ENCODE measurements around the gene CDKL5.

Gene CDKL5

DNA sequence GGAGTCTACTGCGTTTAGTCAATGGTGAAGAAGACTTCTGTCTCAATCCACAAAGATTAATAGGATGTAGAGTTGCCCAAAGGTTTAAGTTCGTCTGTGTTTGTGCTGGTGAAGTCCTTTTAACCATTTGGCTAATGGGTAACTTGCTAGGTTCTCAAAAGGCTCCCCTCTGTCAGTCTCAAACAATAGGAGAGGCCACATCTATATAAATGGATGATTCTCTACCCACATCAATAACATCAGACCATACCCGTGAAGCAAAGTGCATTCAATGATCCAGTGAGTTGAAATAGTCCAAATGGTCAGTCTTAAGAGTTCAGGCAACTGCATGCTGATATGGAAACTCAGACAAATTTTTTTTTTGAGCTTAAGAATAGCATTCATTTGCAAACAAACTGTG, 218.4 kb downstream of the CDKL5 start:
- no peak for DNase-seq (ENCODE audit: low read depth in 2 of 2)

DNA sequence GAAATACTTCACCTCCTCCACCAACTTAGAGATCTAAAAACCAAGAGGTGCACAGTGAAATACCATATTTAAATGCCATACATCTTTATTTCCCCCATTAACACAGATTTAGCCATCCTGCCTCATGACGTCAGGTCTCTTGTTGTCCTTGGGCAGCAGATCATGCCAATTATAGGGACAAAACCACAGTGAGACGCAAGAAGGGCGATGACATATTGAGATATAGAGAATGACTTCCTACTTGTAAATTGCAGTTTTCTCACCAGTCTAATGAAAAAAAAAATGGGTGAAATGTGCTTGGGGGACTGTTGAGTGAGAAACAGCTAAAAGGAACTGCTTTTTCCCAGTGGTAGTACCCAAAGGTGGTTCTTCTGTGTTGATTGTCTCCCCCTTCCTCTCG, 222.2 kb downstream of the CDKL5 start:
- DNase-seq (ENCODE audit: low read depth in 2 of 2) = no peak

DNA sequence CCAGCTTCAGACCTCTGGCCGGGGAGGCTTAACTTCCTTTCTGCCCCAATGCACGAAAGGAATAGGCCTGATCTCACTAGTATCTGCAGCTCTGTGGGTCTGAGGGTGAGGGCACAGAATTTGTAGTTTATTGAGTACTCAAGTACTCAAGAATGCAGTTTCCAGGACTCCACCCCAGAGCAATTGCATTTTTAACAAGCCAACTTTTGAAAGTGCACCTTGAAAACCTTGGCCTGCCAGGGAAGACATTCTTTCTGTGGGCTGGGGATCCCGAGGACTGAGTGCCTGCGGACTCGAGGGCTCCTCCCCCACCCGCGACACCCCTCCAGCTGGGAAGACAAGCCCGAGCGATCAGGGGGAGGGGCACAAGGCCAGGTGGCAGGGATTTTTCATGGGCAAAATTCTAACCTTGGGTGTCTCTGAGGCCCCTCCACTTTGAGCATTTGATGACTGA, 224.1 kb downstream of the CDKL5 start:
- DNase-seq (ENCODE audit: low read depth in 2 of 2) = no peak

DNA sequence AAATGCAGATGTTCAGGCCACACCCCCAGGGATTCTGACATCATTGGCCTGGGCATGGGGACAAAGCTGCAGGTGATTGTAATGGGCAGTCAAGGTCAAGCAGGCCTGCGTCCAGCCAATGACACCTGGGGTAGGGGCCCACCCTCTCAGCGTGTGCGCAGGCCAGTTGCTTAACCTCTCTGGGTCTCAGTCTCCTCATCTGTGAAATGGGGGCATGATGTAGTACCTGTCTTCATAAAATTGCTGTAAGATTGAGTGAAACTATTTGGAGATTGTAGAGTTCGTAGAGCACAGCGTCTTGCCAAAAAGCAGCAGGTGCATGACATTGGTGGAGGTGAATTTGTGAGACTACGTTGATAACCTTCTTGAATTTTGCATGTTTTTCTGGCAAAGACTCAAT, 225.3 kb downstream of the CDKL5 start:
- no peak for DNase-seq (ENCODE audit: low read depth in 2 of 2)

DNA sequence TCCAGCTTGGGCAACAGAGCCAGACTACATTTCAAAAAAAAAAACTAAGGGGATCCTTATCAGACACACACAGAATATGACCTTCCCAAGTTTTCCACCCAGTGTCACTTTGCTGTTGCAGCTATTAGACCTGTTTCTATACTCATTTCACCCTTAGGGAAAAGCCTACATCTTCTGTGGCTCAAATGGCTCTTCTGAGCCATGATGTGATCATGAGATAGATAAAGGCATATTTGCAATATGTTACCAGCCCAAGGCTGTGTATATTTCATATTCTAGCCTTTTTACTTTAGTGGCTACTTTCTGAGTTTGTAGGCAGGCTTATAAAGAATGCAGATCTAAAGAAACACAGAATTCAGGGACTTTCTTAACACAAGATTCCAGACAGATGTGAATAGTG, 227.2 kb downstream of the CDKL5 start:
- DNase-seq (ENCODE audit: low read depth in 2 of 2) = no peak

DNA sequence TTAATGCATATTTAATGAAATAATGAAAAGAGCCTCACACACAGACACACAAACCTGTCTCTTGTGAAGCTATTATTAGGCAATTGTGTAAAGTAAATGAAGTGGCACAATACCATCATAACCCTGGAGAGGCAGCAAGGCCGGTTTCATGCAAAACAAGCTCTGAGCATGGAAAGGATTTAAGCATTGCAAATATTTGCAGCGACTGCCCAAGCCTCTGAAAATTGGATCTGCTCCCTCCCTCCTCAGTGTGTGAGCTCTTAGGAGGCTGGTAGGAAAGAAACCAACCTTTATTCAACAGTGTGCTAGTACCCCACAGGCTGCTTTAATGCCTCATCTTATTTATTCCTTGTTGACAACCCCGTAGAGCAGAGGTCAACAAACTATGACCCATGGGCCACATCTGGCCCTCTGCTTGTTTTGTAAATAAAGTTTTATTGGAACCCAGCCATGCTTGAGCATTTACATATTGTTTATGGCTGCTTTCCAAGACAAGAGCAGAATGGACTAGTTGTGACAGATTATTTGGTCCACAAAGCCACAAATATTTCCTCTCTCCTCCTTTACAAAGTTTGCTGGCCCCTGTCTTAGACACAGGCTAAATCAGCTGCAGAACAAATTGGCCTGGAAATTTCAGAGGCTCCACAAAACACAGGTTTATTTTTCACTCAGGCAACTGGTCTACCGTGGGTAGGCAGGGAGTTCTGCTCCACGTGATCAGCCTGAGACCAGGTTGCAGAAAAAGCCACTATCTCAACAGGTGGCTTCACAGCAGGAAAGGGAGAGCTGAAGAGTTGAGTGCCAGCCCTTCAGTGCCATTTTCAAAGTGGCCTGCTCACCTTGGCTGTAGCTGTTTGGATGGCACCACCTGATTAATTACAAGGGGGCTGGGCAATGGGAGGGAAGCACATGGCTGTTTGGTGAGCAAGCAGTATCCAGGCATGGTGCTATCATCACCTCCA, 229.7 kb downstream of the CDKL5 start:
- no peak for DNase-seq (ENCODE audit: low read depth in 2 of 2)

DNA sequence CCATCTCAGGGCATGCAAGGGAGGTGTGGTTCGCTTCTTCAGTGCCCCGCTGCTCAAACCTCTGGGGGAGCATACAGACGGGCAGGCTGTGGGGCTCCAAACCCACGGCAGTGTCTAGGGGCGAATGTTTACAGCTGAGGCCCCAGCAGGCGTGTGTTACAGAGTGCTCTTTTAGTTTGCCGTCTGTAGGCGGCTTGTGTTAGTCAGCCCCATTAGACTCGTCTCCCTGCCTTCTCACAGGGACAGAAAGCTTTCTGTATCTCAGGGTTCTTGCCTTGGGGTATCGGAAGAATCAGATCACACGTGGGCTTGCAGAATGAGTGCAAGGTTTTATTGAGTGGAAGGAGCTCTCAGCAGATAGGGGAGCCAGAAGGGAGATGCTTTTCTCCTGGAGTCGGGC, 235.9 kb downstream of the CDKL5 start:
- no peak for DNase-seq (ENCODE audit: low read depth in 2 of 2)

DNA sequence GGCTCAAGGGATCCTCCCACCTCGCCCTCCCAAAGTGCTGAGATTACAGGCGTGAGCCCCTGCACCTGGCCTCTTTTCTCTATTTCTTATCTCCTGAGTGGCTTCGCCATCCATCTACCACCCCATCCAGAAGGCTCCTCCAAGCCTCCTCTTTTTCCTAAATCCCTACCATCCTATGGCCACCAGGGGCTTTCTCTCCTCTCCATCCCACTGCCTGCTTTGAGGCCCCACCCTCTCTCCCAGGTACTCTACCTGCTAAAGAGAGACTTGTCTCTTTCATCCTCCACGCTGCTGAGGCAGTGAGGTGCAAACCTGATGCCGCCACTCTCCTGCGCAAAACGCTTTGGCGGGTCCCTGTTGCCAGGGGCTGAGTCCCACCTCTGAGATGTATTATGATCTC, 239.5 kb downstream of the CDKL5 start:
- no peak for DNase-seq (ENCODE audit: low read depth in 2 of 2)

DNA sequence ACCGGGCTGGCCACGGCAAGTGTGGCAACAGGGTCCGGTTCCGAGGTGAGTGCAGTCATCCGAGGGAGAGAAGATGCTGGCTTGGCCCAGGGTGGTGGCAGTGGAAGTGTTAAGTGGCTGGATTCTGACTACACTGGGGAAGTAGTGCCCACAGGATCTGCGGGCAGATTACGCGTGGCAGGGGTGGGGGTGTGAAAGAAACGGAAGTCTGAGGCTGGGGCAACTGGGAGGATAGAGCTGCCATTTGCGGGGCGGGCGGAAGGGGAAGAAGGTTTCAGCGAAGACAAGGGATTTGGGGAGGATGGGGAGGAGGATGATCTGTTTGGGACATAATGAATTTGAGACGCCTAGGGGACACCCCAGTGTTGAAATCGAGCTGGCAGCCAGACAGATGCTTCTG, 241.2 kb downstream of the CDKL5 start:
- no peak for DNase-seq (ENCODE audit: low read depth in 2 of 2)

DNA sequence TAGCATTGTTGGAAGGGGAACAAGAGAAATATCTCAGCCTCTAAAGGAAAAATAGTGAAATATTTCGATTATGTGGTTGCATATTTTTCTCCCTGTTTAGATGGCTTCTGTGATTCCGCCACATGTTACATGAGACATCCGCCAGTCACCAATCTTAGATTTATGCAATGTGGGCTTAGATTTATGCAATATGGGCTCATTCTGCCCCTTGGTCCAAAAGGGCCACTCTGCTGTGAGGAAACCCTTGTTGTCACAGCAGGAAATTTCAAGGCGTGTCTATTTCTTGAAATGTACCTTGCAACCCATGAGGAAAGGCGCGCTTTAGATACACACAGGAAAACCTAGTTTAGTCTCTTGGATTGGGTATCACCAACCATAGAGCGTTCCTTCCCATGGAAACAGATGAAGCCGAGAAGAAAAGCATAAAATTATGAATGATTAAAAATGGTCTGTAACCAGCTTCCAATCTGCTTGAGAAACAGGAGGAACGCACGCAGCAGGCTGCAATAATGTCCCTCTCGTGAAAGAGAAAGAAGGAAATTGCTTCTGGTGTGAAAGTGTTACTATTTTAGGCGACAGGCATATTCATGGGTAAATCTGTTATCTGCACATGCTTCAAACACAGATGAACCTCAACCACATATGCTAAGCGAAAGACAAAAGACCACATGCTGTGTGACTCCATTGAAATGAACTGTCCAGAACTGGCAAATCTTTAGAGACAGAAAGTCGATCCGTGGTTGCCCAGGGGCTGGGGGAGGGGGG, 242.8 kb downstream of the CDKL5 start:
- DNase-seq (ENCODE audit: low read depth in 2 of 2) = no peak

DNA sequence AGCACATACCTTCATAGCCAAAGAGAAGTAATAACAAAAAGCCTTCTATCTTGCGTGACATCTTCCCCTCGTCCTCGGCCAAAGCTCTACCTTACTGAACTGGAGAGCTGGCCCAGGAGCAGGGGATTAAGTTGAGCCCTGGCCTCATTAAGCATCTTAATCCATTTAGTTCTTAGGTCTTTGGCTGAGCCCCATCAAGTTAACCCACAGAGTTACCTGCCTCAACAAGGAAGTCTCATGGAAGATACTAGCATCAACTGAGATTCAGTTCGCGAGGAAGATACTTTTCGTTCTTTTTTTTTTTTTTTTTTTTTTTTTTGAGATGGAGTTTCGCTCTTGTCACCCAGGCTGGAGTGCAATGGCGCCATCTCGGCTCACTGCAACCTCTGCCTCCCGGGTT, 246.6 kb downstream of the CDKL5 start, which contains the start of gene RS1:
RS1 (minus strand) TSS at position 101 of the 400 bp plus-strand sequence; CDS start at position 61, 40 bp downstream.
- DNase-seq (ENCODE audit: low read depth in 2 of 2) = no peak

DNA sequence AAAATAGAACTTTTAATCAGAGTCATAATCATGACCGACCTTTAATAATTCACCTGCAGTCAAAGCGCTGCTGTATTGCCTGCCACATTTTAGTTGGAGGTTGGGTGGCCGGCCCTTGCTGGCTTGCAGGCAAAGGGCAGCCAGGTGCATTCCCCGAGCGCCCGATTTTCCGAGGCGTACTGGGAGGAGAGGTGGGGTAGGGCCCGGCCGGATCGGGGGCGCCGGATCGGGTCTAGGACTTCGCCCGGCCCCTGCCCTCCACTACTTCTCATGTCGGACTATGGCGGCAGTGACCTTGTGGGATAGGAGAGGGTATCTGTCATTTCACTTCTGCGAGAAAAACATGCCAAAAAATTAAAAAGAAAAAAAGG, 249.0 kb downstream of the CDKL5 start:
- no peak for DNase-seq (ENCODE audit: low read depth in 2 of 2)

DNA sequence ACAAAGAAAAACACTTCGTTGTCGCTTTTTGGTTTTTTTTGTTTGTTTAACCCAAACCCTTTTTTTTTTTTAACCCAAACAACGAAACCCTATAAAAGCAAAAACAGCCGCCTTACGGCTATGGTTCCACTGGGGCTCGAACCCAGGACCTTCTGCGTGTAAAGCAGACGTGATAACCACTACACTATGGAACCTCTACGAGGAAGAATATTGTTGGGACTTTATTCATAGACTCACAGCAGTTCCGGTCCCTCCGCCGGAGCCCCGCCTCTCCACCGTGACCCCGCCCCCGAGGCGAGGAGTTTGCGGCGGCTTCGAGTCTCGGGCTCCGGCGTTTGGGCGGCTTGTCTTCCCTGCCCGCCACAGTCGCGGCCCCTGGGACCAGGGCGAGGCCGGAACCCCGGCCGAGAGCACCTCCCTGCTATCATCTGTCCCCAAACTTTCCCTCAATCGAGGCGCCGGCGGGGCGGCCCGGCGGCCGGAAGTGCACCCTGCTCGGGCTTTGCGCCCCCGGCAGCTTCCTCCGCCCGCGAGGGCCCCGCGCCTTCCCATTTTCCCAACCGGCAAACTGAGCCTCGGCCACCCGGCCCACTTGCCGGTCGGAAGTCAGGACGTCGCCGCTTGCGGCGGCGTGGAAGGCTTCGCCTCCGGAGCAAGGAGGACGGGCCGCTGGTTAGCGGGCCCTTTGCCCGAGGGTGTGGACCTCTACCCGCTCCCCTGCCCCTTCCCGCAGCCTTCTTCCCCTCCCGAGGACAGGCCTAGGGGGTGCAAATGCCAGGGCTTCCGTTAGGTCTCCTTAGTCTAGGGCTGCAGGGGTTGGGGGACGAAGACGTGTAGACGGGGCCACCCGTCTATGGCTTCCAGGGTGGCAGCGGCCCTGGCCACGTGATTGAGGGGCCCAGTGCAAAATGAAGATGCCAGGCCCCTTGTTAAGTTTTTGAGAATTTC, 249.7 kb downstream of the CDKL5 start:
- DNase-seq (ENCODE audit: low read depth in 2 of 2) = peak; percentile 44 to 73

DNA sequence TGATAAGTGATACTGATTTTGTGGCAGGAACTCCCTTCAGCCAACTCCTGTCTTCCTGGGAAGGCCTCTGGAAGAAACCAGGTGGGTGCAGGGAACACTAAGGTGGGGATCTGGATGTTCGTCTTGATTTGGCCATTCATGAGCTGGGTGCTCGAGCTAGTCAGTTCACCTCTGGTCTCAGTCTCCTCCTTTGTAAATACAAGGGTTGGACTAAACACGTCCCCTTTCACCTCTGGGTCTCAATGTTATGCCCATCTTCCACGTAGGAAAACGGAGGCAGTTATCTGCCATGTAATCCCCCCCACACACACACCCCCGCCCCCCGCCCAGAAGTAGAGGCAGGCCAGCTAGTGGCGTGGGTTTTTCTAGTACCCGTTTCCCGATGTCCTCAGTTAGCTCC, 250.6 kb downstream of the CDKL5 start:
- DNase-seq (ENCODE audit: low read depth in 2 of 2) = no peak

DNA sequence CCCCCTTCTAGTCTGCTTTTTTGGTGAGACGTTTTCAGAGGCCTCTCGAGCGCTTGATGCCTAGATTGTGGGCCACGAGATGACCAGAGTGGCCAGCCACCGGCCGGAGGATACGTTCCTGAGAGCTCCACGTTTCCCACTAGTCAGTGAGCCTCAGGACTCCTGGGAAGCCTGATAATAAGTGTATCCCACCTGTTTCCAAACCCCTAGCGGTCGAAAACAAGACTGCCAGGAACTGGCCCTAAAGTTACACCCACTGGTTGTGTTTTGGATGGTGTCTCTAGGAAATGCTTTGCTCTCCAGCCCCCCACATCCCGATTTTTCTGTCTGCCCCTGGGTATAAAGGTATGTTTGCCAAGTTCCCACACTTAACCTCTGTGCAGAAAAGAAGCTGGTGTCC, 251.1 kb downstream of the CDKL5 start:
- no peak for DNase-seq (ENCODE audit: low read depth in 2 of 2)

DNA sequence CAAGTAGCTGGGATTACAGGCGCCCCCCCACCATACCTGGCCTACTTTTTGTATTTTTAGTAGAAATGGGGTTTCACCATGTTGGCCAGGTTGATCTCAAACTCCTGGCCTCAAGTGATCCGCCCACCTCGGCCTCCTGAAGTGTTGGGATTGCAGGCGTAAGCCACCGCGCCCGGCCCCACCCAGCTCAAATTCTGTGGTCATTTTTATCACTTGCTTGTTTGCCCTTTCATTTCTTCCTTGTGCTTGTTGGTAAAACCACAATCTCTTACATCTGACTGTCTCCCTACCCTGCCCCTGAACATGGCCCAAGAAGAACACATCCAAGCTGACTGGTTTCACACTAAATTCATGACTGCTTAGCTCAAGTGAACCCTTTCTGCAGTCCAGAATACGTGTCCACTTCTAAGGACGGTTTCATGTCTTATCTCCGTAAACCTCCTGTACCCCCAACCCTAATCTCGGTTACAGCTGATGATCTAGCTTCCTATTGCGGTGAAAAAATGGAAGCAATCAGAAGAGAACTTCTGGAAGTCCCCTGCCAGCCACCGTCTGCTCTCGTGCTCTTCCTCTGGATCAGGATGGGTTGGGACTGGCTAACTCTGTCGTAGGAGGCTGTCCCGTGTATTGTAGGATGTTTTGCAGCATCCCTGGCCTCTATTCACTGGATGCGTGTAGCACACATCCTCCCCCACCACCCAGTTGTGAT, 251.9 kb downstream of the CDKL5 start:
- no peak for DNase-seq (ENCODE audit: low read depth in 2 of 2)

DNA sequence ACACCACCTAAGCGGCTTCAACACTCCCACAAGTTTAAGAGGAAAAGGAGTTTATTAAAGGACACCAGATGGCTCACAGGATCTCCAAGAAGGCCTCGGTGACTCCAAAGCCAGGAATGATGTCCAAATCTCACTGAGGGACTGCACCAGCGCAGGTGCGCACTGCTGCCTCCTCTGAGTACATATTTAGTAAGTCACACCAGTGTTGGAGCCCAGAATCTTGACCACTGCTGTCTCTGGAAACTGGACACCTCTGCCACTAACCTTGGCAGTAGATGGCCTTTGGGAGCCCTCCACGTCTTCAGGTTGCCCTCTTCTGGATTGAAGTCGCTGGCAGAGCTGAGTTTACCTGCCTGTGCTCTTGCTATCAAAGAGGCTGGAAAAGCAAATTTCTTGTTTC, 256.6 kb downstream of the CDKL5 start:
- DNase-seq (ENCODE audit: low read depth in 2 of 2) = no peak

DNA sequence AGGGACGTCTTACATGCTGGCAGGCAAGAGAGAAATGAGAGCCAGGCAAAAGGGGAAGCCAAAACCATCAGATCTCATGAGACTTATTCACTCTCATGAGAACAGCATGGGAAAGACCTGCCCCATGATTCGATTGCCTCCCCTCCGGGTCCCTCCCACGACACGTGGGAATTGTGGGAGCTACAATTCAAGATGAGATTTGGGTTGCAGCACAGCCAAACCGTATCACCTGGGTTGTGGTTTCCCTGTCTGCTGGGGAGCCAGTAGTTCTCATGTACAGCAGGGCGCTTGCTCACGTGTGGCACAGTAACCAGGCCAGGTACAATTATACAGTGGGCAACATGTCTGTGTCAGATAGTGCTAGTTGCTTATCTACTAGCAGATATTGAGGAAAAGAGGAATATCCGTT, 257.6 kb downstream of the CDKL5 start:
- DNase-seq (ENCODE audit: low read depth in 2 of 2) = no peak

DNA sequence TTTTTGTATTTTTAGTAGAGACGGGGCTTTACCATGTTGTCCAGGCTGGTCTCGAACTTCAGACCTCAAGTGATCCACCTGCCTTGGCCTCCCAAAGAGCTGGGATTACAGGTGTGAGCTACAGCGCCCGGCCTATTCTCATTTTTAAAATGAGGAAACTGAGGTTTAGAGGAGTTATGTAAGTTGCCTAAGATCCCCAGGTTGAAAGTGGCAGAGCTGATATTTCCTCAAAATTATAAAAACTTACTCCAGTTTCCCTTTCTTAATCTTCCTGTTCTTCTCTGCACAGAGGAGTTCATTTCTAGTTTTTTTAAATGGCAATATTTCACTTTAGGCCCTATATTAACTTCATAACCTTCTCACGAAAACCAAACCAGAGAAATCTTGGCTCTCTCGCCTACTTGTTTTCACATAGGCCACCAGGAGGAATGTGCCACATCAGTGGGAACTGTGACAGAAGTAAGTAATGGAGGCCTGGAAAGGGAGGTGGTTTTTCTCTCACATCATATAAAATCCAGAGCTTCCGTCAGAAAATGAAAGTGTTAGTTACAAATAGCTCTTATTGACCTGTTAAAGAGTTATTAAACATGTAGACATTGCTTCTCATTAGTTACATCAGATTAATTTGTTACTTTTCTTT, 262.6 kb downstream of the CDKL5 start:
- no peak for DNase-seq (ENCODE audit: low read depth in 2 of 2)

DNA sequence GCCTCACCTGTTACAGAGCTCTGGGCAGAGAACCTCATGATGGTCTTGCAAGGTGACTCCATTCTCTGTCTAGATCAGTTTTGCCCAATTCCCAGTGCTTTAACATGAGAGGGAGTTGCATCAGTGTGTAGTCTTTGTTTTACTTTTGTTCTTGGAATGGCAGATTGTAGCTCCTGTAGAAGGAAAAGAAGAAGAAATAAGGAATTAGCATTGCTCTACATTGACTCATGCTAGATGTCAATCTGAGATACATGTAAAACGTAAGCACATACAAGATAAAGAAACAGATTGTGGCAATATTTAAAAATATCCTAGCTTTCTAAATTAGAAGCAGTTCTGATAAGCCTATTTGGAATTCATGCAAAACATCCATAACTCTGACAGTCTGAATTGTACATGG, 266.0 kb downstream of the CDKL5 start:
- no peak for DNase-seq (ENCODE audit: low read depth in 2 of 2)

DNA sequence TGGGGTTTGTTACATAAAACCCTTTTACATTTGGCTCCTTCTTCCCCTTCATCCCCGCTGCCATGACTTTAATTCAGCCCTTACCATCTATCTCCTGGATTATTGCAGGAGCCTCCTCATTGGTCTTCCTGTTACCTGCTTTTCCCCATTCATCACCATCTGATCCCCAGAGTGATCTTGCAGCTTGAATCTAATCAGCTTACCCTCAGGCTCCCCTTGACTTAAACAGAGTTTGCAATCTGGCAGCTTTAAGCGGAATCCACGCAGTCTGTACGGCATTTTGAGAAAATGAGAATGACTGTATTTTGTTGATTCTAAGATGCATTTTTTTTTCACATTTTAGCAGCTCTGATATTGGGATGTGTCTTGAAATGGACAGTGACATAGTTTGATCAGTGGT, 267.1 kb downstream of the CDKL5 start:
- no peak for DNase-seq (ENCODE audit: low read depth in 2 of 2)

Data from activated CD4-positive, alpha-beta T cell treated with anti-CD3 and anti-CD28 coated beads for 24 hours (primary cell).